Medulla oblongata (tissue), 1 donor: ENCODE measurements around the gene KRTAP12-2.
"Not testable (repeated sequence)": the region's sequence is repeated elsewhere in the genome, so short reads cannot be mapped to it uniquely, and the experiment has no call there.

ENCODE experiments used
- DNase-seq: peaks from one replicate; pipeline ENCODE4 v3.0.0-alpha.2; 2015; ENCODE audit errors: extremely low spot score

The KRTAP12-2 gene

DNA sequence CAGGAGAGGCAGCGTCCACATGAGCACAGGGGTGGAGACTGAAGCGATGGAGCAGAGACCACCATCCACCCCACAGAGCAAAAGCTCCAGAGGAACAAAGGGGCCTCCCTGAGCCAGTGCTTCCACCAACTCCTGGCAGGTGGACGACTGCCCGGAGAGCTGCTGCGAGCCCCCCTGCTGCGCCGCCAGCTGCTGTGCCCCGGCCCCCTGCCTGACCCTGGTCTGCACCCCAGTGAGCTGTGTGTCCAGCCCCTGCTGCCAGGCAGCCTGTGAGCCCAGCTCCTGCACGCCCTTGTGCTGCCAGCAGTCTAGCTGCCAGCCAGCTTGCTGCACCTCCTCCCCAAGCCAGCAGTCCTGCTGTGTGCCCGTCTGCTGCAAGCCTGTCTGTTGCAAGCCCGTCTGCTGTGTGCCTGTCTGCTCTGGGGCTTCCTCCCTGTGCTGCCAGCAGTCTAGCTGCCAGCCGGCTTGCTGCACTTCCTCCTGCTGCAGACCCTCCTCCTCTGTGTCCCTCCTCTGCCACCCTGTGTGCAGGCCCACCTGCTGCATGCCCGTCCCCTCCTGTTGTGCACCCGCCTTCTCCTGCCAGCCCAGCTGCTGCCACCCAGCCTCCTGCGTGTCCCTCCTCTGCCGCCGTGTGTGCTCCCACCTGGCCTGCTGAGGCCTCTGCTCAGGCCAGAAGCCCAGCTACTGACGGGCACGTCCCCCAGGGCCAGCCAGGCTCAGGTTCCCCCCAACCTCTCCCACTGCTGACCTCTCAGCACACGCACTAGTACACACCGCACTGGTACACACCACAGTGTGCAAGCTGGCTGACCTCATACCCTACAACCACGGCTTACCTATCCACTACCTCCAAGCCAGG, 35.6 kb upstream of the KRTAP12-2 start:
- DNase-seq: no peak

DNA sequence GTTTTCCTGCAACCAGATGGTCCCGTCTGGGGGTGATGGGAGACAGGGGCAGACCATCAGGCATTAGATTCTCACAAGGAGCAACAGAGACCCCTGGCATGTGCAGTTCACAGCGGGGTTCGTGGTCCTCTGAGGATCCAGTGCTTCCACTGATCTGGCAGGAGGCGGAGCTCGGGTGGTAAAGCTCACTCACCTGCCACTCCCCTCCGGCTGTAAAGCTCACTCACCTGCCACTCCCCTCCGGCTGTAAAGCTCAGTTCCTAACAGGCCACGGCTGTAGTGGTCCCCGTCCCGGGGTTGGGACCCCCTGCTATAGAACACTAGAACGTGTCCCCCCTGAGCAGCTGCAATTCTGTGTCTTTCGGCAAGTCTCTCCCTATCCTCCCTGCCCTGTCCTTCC, 34.8 kb upstream of the KRTAP12-2 start:
- DNase-seq: no peak

DNA sequence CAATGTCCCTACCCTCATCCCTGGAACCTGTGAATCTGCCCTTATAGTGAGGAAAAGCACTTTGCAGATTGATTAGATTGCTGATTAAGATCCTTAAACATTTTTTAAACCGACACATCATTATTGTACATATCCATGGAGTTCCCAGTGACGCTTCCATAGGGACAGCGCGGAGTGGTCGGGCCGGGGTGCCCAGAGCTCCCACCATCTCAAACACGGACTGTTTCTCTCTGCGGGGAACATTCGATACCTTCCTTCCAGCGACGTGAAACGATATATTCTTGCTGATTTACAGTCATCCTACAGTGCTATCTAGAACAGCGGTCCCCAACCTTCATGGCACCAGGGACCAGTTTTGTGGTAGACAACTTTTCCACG, 34.3 kb upstream of the KRTAP12-2 start:
- DNase-seq: no peak

DNA sequence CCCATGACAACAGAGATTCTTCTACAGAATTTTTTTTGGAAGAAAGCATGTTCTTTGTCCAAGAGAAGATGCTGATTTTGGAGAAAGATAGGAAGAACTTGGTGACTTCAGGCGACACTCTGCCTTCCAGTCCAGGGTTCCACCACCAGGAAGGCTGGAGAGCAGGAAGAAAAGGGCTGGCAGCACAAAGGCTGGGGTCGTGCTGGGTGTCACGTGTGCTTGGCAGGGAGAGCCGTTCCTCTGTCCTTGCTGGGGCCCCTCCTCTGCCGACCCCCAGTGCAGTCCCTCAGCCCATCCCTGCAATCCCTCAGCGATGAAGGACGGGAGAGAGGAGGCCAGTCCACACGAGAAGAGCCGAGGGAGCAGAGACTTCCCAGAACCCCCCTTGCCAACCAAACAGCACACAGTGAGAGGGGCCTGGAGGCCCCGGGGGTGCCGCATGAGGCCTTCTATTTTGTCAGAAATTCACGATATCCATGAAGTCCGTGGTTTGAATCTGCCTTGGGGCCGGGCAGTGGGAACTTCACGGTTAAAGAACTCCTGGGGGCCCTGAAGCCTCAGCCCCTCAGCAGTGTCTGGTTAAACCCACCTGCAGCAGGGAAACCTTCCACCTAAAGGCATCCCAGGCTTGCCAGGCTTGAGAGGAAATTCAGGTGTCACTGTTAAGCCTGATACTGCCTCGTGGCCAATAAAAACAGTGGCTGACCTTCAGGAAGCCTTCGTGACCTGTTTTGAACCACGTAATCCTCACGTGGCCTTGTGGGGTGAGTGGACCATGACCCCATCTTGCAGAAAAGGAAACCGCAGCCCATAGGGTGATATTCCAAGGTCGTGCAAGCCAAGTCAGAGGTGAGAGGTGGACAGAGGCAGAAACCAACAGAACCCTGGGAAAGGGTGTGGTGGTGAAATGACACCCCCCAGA, 33.6 kb upstream of the KRTAP12-2 start:
- no peak for DNase-seq

DNA sequence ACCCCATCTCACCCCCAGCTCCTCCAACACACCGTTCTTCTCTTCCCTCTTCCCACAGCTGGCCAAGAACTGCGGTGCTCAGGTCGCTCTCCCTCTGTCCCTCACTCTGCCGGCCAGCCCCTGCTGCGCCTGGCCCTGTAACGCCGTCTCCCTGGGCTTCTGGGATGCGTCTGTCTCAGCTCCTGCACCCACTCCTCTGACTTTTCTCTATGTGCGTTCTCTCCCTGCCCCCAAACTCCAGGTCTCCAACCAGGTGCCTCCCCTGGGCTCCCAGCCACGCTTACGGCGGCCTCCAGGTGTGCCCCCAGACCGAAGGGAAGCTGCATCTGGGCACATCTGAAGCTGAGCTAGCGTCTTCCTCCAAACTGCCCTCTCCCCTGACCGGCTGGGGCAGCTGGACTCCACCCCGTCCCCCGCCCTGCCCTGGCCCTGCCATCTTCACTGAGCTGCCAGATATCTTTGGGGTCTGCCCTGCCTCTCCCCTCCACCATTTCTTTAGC, 32.8 kb upstream of the KRTAP12-2 start:
- DNase-seq: no peak

DNA sequence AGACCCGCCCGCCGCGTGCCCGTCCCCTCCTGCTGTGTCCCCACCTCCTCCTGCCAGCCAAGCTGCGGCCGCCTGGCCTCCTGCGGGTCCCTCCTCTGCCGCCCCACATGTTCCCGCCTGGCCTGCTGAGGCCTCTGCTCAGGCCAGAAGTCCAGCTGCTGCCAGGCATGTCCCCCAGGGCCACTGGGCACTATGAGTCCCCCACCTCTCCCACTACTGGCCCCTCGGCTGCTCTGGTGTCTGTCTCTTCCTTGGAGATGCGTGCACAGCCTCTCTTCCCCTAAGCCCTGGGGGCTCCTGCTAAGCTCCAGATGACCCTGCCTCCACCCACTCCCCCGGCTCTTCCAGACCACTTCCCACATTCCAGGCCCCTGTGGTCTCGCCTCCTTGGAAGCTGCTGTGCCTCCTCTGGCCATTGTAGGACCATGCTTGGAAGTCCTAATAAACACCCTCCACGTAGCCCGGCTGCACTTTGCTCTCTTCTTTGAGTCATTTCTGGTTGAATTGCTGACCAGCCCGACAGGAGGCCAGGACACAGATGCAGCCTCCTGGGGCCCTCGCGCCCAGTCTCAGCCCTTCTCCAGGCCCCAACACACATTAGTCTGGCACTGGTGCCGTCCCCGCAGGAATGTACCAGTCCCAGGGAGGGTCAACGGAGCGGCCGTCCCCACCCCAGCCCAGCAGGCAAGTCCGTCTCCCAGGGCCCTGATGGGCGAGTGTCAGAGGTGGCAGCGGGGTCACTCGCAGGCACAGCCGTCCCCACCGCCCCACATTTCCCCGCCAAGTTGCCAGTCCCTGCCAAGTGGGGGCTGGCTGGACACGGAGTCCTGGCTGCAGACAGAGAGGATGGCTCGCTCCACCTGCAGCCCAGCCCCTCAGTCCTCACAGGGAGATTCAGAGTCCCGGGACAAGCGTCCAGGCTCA, 31.3 kb upstream of the KRTAP12-2 start:
- no peak for DNase-seq

DNA sequence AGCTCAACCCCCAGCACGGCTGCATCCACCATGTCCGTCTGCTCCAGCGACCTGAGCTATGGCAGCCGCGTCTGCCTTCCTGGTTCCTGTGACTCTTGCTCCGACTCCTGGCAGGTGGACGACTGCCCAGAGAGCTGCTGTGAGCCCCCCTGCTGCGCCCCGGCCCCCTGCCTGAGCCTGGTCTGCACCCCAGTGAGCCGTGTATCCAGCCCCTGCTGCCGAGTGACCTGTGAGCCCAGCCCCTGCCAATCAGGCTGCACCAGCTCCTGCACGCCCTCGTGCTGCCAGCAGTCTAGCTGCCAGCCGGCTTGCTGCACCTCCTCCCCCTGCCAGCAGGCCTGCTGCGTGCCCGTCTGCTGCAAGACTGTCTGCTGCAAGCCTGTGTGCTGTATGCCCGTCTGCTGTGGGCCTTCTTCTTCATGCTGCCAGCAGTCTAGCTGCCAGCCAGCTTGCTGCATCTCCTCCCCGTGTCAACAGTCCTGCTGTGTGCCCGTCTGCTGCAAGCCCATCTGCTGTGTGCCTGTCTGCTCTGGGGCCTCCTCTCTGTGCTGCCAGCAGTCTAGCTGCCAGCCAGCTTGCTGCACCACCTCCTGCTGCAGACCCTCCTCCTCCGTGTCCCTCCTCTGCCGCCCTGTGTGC, 30.6 kb upstream of the KRTAP12-2 start, which contains the start of gene KRTAP10-12:
Gene KRTAP10-12, plus strand, starts transcription at position 1 of the 639 bp plus-strand sequence. Its CDS starts 30 bp downstream, at position 31.
- not testable (repeated sequence) for DNase-seq

DNA sequence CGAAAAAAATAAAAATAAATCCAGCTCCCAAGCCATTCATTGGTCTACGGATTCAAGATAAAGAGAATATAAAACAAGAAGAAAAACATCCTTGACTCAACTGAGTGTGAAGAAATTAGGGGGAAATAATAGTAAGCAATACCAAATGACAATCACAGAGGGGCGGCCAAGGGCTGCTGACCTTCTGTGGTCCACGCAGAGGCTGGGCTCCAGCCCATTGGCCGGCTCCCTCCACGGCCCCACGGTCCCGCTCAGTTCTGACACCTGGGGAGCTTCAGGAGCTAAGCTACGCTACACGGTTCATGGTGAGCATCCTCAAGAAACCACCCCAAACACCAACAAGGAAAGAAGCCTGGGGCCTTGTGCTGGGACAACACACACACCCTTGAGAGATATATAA, 29.8 kb upstream of the KRTAP12-2 start:
- no peak for DNase-seq

DNA sequence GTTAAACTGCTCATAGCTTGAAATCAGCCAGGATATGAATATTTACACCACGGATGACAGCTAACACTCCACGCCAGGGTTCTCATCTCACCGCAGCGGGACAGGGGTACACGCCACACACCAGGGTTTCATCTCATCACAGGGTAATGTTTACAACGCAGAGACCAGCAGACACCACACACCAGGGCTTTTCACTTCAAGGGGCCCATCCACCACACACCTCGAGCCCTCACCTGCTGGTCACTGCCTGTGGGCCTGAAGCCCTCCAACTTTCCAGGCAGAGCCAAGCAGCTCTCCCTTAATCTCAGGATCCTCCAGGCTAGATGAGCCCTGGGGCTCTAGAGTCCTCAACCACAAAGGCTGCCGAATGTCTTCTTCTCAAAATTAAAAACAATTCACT, 28.9 kb upstream of the KRTAP12-2 start:
- no peak for DNase-seq

DNA sequence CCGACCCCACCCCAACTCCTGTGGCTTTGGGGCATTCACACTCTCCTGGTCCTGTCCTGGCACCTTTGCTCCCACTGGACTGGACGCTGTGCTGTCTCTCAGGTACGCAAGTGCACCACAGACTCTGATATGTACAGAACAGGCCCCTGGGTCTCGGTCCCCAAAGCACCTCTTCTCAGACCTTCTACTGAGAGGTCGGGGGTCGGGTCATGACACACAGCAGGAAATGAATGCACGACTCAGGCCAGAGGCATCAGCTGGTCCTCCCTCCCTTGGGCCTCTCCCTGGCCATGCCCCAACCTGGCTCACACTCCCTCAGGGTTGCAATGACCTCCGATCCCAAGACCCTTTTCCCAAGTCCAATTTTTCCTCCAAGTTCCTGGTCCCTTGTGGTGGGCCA, 28.5 kb upstream of the KRTAP12-2 start:
- DNase-seq: no peak

DNA sequence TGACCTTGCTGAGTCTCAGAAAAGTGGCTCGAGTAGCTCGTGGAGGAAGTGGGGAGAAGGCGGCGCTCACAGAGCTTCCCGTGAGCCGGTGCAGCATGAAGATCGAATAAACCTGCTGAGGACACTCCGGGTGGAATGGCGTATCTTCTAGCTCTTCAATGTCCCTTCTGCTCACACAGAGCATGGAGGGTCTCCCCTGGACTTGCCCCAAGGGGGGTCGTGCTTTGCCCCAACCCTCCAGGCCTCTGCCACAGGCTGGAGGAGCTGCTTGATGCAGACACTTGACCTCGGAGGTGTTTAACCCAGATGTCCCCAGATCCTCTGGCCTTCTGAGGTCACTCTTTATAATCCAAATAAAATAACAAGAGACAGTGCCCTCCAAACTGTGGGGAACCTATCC, 28.0 kb upstream of the KRTAP12-2 start:
- no peak for DNase-seq

DNA sequence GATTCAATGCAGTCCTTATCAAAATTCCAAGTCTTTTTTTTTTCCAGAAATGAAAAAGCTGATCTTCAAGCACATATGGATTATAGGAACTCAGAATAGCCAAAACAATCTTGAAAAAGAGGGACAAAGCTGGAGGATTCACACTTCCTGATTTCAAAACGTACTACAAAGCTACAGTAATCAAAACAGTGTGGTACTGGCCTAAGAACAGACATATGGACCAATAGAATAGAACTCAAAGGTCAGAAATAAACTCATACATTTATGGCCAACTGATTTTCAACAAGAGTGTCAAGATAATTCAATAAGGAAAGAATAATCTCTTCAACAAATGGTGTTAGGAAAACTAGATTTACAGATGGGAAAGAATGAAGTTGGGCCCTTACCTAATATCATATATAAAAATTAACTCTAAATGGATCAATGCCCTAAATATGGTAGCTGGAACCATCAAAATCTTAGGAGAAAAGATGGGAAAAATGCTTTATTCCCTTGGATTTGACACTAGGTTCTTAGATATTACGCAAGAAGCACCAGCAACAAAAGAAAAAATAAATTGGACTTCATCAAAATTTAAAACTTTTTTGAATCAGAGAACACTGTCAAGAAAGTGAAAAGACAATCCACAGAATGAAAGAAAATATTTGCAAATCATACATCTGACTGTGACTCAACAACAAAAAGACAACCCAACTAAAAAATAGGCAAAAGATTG, 26.2 kb upstream of the KRTAP12-2 start:
- DNase-seq: no peak

DNA sequence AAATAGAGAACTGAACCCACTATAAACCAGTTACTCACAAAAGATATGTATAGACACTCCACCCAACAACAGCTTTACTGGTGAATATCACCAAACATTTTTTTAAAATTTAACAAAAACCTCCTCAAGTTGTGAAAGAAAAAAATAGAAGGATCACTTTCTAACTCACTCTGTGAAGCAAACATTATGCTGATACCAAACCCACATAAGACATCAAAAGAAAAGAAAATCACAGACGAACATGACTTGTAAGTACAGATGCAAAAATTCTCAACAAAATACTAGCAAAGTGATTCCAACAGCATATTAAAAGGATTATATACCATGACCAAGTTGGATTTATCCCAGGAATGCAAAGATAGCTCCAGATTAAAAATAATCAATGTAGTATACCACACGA, 25.0 kb upstream of the KRTAP12-2 start:
- no peak for DNase-seq

DNA sequence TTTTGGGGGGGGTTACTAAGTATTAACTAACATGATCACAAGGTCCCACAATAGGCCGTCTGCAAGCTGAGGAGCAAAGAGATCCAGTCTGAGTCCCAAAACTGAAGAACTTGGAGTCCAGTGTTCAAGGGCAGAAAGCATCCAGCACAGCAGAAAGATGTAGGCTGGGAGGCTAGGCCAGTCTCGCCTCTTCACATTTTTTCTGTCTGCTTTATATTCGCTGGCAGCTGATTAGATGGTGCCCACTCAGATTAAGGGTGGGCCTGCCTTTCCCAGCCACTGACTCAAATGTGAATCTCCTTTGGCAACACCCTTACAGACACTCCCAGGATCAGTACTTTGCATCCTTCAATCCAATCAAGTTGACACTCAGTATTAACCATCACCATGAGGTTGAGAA, 23.0 kb upstream of the KRTAP12-2 start:
- DNase-seq: not testable (repeated sequence)

DNA sequence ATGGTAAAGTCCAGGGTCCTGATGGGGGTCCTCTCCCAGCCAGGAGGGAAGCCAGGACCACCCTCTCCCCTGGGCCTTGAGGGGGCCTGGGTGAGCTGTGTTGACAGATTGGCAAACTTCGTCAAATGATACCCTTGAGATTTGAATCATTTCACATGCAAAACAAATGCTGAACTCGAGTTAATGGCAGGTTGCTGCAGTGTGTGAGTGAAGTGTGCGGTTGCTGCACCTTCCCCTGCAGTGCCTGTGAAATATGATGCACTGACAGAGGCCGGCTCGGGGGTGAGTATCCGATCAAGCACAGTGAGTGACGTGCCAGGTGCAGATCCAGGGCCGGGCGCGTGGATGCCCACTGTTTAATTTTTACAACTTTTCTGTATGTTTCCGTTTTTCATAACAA, 20.9 kb upstream of the KRTAP12-2 start:
- no peak for DNase-seq

DNA sequence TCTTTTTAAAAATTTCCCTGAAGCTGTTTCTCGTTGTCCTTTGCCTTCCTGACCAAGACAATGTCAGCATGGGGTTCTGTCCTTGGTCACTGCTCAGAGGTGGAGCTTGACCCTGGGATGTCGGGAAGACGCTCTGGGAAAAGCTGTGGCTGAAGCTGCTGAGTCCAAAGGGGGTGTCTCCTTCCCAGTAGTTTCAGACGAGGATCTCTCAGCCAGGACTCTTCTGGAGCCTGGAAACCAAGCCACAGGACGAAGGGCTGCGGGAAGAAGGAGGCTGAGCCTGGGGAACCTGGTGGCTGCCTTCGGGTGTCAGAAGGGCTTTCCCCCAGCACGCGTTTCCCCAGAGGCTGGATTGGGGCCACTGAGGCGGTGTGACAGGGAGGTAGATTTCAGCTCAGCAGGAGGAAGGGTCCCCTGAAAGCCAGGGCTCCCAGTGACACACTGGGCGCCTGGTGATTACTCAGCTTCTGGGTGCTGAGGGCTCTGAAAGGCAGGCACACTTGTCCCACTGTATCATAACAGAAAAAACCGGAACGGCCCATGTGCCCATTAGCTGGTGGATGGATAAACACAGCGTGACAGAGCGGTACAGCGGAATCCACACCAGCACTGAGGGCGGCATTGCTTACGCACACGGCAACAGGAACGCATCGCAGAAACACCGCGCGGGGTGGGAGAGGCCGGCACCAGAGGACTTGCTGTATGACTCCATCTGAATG, 20.3 kb upstream of the KRTAP12-2 start:
- DNase-seq: no peak

DNA sequence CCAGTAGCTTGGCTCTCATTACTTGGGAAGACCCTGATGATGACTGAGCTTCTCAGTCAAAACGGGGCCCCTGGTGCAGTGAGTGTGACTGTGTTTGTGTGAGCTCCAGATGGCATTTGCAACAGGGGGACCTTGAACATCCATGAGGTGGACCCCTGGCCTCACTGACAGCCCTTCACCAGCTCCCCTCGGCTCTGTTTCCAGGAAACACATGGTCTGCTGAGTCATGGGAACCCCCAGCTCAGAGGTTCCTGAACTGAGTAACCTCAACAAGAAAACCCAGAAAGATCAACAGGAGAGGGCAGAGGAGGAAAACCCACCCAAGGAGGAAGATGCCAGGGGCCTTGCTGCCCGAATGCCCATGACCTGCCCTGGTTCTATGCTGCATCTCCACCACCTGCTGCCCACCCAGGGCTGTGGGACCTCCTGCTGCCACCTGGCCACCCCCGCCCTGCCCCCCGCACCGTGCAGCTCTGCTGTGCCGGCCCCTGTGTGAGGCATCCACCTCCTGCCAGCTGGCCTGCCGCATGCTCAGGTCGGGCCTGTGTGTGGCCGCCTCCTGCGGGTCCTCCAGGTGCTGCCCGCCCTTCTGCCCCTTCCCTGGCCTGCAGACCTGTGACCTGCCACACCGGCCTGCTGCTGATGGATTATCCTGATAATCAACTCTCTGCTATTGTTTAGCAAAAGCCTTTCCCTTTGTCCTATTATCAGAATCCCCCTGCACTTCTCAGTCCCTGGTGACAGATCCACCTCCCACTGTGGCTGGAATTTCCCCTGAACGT, 19.5 kb upstream of the KRTAP12-2 start:
- DNase-seq: no peak

DNA sequence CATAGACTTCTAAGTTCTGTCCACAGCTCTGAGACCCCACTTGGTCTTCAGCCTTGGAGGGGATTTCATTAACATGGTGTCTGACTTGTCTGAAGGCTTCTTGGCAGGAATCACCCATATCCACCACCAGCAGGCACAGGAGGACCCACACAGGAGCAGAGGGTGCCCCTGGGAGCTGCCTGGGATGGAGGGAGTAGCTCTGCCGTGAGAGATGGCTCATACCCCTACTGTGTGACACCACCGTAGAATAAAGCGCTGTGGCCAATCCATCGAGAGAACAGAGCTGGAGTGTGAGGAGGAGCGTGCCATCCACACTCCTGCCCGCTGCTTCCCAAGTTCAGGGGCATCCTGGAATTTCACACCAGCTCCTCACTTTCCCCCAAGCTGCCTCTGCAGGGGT, 18.3 kb upstream of the KRTAP12-2 start:
- DNase-seq: not testable (repeated sequence)

DNA sequence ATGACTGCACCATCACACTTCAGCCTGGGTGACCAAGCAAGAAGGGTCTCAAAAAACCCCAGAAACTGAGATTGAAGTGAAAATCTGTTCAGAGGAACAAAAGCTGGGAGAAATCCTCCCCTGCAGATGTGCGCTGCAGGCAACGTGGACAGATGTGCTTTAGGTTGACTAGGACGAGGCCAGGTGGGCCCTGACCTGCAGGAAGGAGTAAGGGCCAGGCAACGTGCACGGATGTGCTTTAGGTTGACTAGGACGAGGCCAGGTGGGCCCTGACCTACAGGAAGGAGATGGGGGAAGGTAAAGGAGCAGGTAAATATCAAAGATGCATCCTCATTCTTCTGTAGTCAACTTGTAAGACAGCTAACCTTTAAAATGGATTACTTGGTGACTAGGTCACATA, 17.8 kb upstream of the KRTAP12-2 start:
- no peak for DNase-seq
